ENCODE results near the gene PADI2. TPM values are rescaled to one million over a fixed set of nuclear protein-coding genes. Genes with fewer than 3 reads are reported as not detected.

The PADI2 gene
- total RNA-seq, 1 experiment from 2014 or later, result 3.0 TPM

- Histone ChIP-seq H3K4me2 (ENCODE audit: insufficient read depth, insufficient read length, low read length) (no peak overlapping the region), H2BK20ac (ENCODE audit: low read depth, low read length, poor library complexity, severe bottlenecking) (no peak overlapping the region), H3K4me1 (ENCODE audit: insufficient read depth, low read length) (no peaks in the 10 kb centered on the region), H2BK120ac (ENCODE audit: low read depth, low read length, poor library complexity, severe bottlenecking) (no peak overlapping the region), H3K79me2 (ENCODE audit: insufficient read depth, low read length) (no peaks in the 10 kb centered on the region), H2AK5ac (ENCODE audit: insufficient read length, low read length) (no peak overlapping the region), H3K14ac (ENCODE audit: insufficient read depth, low read length) (no peak overlapping the region), H4K91ac (ENCODE audit: insufficient read length, low read depth, low read length) (no peak overlapping the region), H3T11ph (ENCODE audit: low read length) (no peak overlapping the region), H4K20me1 (ENCODE audit: control insufficient read depth, insufficient read depth, insufficient read length) (no peaks in the 10 kb centered on the region), H3K9ac (ENCODE audit: extremely low read depth, insufficient read length, low read length) (no peak overlapping the region), H3K23me2 (ENCODE audit: insufficient read length, low read depth, low read length, poor library complexity, severe bottlenecking) (no peaks in the 10 kb centered on the region), H2BK12ac (ENCODE audit: insufficient read length, low read depth, low read length) (no peak overlapping the region), H4K8ac (replicated peaks; ENCODE audit: insufficient read length, low read depth, low read length) (no peak overlapping the region), H3K18ac (ENCODE audit: insufficient read length, low read depth, low read length) (no peak overlapping the region), H3K4ac (ENCODE audit: low read depth, low read length) (no peak overlapping the region), H2AFZ (ENCODE audit: low read length) (no peak overlapping the region), H3K27me3 (ENCODE audit: insufficient read depth, low read length) (no peaks in the 10 kb centered on the region), H3K79me1 (ENCODE audit: insufficient read depth, low read depth, low read length, poor library complexity, severe bottlenecking) (no peaks in the 10 kb centered on the region), H2BK5ac (ENCODE audit: insufficient read length, low read length) (no peak overlapping the region), H4K5ac (ENCODE audit: insufficient read length, low read depth, low read length) (no peak overlapping the region), H3K27ac (ENCODE audit: insufficient read length, low read depth, low read length) (no peak overlapping the region), H3K23ac (ENCODE audit: insufficient read length, low read depth, low read length) (no peak overlapping the region), H3K9me3 (ENCODE audit: control insufficient read depth, low read depth, low read length) (no peaks in the 10 kb centered on the region), H3K56ac (ENCODE audit: insufficient read length, low read depth, low read length) (no peak overlapping the region), H2BK15ac (ENCODE audit: low read depth, low read length) (no peak overlapping the region)
- peaks cover 0 to 5% of the 10 kb centered on the region in 2 experiments; a peak in 1 of 4 replicates for H3K4me1 Mint-ChIP-seq
- WGBS (ENCODE audit: extremely low coverage, insufficient read length, low lambda C conversion rate), result no CpG with 5 or more reads among the region's 3 CpGs
- no peaks in the 10 kb centered on the region for H3K9me3 Mint-ChIP-seq
- no peak overlapping the region for H3K4me3 Mint-ChIP-seq
- H3K27ac Mint-ChIP-seq, result peak overlapping the region in 2 of 3 experiments; percentile 58 to 77; a peak in 3 of 7 replicates
- H3K27me3 Mint-ChIP-seq (ENCODE audit: low read depth), result no peaks in the 10 kb centered on the region
- peaks cover 31 to 90% (median 78%) of the 10 kb centered on the region in 3 experiments; a peak in 6 of 7 replicates for H3K36me3 Mint-ChIP-seq (ENCODE audit: insufficient read depth in 1 of 3, low read depth in 3 of 3)
- no peak for DNase-seq
- peak; percentile 52 for TF ChIP-seq CTCF (conservative IDR thresholded peaks at IDR 0.05)
Measured at GRCh38 chr1:17023573-17023972, 95.7 kb downstream of the PADI2 start.
